IPS-18c (cell line): ENCODE data around the gene CDK14.

Source experiments
- H3K4me3 ChIP-seq: 2 replicates; pipeline ENCODE4 v1.7.0; 2013; ENCODE audit warnings: low read depth, mild to moderate bottlenecking, low read length, moderate library complexity; ENCODE audit not compliant: insufficient read depth
- H3K9me3 ChIP-seq: one replicate; pipeline ENCODE4 v1.6.1; 2013; ENCODE audit warnings: mild to moderate bottlenecking, low read length, moderate library complexity; ENCODE audit not compliant: control insufficient read depth, insufficient read depth

CDK14 gene

GRCh38 chr7:91239772-91240171, 643.7 kb downstream of the CDK14 start:
- H3K9me3 ChIP-seq: no peaks in the 10 kb centered on the region
- H3K4me3 ChIP-seq: no peak overlapping the region

GRCh38 chr7:91240376-91240941, 644.3 kb downstream of the CDK14 start:
- Histone ChIP-seq H3K4me3 (no peak overlapping the region), H3K9me3 (no peaks in the 10 kb centered on the region)

DNA sequence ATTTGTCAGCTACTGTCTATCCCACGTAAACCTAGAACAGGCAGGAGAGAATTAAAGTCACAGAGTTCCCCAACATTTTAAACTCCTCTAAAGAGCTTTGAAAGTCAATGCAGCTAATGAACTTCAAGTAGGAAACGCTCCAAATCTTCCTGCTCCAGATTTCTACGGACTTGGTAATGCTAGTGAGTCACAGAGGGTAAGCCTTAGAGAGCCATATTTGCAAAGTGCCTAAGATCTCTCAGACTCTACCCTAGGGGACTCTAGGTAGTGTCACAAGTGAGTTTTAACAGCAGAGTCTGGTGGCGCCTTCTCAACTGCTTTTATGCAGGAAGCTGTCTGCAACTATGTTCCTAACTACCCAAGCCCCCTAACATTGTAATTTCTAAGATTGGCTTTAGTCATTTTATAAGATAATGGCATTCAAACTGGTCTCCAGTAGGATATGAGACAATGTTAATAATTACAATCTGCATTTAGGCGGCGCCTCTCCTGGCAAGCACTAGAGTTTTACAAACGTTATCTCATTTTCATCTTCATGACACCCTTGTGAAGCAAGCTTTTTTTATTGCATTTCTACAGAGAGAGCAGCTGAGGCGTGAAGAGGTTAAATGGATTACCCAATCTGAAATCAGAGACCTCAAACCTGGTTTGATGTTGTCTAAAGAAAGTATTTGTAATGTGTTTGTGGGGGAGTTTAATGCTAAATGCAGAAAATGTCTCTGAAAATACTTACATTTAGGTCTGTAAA, 646.1 kb downstream of the CDK14 start:
- Histone ChIP-seq H3K9me3 (no peaks in the 10 kb centered on the region), H3K4me3 (no peak overlapping the region)

DNA sequence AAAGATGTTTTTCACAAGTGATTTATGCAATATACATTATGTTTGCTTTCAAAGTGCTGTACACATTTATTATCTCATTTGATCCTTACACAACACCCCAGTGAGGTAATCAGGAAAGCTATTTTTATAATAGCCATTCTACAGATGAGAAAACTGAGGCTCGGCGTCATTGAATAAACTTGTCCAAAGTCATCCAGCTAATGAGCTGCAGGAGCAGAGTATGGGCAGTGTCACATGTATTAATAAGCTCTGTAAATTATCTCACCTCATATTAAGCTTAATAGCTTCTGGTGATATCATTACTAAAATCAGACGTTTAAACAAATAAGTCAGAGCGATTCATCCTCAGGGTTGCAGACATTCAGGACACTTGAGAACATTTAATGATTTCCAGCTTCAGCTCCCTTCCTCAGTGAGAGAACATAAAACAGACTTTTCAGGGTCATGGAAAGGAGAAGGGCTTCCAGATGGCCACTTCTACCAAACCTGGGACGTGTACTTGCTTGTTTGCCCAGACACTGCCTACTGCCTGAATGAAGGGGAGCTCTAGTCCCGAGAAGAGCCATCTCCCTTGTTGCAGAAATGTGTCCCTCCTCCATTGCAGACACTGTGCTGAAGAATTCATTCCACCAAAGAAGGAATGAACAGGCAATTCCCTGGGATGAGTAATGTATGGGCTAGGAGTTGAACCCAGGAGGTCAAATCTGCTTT, 647.6 kb downstream of the CDK14 start:
- H3K9me3 ChIP-seq: no peaks in the 10 kb centered on the region

GRCh38 chr7:91247500-91247899, 651.4 kb downstream of the CDK14 start:
- no peak overlapping the region for H3K4me3 ChIP-seq
- no peaks in the 10 kb centered on the region for H3K9me3 ChIP-seq

More for the DNA sequence above, 647.6 kb downstream of the CDK14 start:
- no peak overlapping the region for H3K4me3 ChIP-seq

GRCh38 chr7:91248996-91249395, 652.9 kb downstream of the CDK14 start:
- H3K9me3 ChIP-seq: no peaks in the 10 kb centered on the region
- H3K4me3 ChIP-seq: no peak overlapping the region

GRCh38 chr7:91249506-91250233, 653.5 kb downstream of the CDK14 start:
- Histone ChIP-seq H3K9me3 (no peaks in the 10 kb centered on the region), H3K4me3 (no peak overlapping the region)

DNA sequence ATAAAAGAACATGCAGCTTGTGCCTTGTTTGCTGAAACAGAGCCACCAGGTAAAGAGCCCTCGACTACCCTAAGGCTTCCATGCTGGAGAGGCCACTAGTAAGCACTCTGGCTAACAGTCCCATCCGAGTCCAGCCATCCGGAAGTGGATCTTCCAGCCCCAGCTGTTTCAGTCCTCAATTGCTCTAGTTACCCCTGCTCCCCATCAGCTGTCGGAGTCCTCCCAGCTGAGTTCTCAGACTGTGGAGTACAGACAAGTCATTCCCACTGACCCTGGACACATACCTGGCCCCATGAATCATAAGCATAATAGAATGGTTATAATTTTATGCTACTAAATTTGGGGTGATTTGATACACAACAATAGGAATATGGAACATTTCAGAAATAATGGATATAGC, 654.6 kb downstream of the CDK14 start:
- no peaks in the 10 kb centered on the region for H3K9me3 ChIP-seq
- no peak overlapping the region for H3K4me3 ChIP-seq

DNA sequence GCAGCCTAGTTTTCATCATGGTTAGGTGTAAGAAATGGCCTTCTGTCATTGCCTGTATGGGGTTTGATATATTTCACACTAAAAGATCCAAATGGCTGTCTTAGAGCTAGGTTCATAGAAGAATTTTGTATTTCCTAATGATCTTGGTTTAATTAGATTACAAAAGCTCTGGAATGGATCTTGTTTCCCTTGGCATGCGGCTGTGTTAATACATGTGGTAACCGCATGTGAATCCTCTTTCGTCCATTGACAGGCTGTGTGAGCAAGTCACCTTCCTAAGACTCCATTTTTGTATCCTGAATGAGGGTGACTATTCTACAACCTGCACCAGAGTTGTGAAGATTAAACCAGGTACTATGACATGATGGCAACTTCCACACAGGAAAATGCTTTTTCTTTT, 655.8 kb downstream of the CDK14 start:
- no peaks in the 10 kb centered on the region for H3K9me3 ChIP-seq
- no peak overlapping the region for H3K4me3 ChIP-seq
